HUDEP-2 (cell line): ENCODE data around the gene COX4I2.
"Not testable (repeated sequence)": the region's sequence is repeated elsewhere in the genome, so short reads cannot be mapped to it uniquely, and the experiment has no call there.

Experiments used
- DNase-seq, 76 experiments: peaks; one replicate each; lab custom pipeline; 2025; ENCODE audit not compliant: unreplicated experiment in 76 of 76; lab: John Stamatoyannopoulos, UW

The COX4I2 gene

GRCh38 chr20:31637660-31638059 lies at the start of gene COX4I2:
Gene COX4I2 (plus strand): TSS chr20:31637912. CDS start chr20:31639018, 1,106 bp downstream.
- no peak for DNase-seq

- no peak for DNase-seq
Measured at GRCh38 chr20:31590717-31591225, 46.9 kb upstream of the COX4I2 start.

DNA sequence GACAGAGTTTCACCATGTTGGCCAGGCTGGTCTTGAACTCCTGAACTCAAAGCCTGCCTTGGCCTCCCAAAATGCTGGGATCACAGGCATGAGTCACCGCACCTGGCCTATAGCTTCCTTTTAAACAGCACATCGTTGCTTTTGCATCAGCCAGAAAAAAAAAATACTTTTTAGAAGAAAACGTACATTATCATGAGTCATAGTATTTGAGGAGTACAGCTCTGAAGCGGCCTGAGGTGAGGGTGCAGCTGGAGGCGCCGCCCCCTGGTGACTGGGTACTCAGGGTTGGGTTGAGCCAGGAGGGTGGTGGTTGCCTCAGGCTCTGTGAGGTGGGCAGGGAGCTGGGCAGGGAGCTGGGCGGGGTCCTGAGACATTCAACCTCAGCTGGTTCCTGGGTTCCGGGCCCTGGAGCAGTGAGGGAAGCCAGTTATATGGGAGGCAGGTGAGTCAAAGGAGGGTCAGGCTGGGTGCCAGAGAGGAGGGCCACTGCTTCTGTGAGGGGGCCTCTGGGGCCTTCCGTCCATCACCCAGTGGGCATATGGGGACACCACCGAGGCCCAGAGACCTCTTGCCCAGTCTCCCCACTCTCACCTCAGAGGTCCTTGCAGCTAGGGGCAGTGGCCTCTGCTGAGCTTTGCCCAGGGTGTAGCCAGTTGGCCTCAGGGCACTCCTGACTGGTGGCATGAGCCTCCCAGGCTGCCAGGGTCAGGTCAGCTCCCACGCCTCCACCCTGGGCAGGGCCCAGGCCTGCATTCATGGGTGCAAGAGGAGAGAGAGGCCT lies 44.3 kb upstream of the COX4I2 start:
- peak in 19 of 76 experiments; percentile 3 to 33 (median 20) for DNase-seq

GRCh38 chr20:31594002-31594557 lies 43.6 kb upstream of the COX4I2 start:
- DNase-seq: no peak

DNA sequence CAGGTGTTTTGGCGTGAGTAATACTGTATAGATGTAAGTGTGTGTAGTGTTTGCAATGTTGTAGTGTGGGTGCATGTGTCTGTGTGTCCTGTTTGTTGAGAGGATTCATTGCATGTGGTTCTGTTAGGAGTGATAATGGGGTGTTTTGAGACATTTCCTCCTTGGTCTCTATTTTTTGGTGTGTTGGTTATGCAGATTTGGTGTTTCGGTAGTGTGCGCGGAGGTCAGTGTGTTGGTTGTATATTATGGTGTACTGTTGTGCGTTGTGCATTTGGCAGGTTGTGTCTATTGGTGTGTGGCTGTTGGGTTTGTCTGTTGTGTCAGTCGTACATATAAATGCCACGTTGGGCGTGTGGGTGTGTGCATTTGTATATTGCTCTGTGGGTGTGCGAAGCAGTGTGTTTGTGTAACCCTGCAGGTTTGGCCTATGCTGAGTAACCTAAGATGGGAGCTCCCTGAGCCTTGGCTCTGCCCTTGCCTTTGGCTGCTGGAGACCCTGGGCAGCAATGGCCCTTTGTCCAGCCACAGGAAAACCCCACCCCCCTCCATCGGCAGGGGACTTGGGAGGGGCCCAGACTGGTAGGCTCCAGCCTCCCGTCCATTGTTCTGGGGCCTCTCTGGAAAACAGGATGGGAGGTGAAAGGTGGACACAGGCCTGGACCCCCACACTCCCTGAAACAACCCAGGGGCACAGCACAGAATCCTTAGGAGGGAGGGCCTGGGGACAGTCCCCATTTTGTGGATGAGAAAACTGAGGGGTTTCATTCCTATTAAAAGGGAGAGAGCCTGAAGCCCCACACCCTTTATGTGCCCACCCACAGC lies 42.9 kb upstream of the COX4I2 start:
- no peak for DNase-seq

DNA sequence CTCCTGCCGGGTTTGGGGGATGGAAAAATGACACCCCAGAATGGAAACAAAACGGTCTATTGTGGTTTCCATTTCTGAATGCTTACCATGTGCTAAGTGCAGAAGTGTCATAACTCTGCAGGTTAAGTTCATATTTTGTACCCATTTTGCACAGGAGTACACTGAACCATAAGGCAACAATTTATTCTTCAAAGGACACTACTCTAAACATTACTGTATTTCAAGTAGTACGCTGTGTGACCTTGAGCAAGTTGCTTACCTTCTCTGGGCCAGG lies 42.4 kb upstream of the COX4I2 start:
- no peak for DNase-seq

DNA sequence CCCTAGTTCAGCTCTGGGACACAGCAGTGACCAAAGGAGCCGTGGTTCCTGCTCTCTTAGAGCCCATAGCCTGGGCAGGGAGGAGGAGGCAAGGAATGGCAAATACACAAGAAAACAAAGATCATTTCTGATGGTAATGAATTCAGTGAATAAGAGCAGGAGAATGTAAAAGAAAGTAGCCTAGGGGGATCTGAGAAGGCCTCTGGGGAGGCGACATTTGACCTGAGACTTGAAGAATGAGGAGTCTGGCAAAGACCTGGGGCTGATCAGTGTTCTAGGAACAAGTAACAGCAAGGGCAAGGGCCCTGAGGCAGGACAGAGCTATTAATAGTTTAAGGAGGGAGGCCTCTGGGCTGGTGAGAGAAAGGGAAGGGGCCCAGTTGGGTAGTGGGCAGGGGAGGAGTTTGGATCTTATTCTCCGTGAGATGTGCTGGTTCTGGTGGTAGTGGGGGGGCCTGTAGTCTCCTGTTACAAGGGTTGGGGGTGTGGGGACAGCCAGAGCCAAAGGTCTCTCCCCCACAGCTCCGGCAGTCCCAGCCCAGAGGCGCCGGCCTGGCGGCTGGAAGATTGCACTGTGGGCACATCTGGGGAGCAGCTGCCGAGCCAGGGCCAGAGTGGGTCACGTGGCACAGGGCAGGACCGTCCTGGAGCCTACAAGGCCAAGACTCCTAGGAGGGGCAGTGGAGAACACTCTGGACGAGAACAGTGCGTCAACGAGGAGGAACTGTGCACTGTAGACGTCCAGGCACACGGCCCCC lies 41.9 kb upstream of the COX4I2 start:
- DNase-seq: peak in 34 of 76 experiments; percentile 8 to 79 (median 52)

DNA sequence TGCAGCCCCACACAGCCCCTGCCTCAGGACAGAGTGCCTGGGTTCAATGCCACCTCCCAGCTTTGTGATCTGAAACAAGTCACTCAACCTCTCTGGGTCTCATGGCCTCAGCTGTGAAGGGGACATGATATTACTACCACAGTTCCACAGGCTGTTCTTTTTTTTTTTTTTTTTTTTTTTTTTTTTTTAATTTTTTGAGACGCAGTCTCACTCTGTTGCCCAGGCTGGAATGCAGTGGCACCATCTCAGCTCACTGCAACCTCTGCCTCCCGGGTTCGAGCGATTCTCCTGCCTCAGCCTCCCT lies 41.3 kb upstream of the COX4I2 start:
- DNase-seq: not testable (repeated sequence)

DNA sequence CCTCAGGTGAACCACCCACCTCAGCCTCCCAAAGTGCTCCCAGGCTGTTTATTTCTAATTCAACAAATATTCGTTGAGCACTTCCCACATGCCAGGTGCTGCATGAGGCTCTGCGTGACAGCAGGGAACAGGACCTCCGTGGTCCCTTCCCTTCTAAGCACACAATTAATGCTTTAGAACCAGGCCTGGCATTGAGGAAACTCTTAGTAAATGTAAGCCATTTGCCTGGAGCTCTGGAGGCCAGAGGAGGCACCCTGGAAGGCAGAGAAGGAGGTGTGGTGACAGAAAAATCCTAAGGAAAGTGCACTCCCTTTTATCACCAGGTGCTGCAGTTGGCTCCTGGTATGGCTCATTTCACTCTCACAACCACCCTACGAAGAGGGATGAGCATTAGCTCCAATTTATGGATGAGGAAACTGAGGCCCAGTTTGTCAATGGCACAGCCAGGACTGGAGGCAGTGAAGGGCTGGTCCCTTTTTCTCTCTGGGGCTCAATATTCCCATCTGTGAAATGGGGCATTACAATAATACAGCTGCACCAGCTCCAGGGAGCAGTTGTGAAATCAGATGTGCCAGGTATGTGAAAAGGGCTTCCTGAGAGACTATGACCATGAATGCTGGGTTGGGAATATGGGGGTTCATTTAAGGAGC lies 40.8 kb upstream of the COX4I2 start:
- no peak for DNase-seq

DNA sequence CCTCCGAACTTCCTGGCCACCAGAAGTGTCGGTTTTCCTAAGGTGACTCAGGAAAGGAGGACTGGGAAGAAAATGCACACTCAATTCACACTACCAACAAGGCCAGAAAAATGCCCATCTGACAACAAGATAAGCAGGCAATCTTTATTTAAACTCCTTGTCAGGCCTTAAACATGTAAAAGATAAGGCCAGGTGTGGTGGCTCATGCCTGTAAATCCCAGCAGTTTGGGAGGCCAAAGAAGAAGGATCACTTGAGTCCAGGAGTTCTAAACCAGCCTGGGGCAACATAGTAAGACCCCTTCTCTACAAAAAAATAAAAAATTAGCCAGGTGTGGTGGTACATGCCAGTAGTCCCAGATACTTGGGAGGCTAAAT lies 40.2 kb upstream of the COX4I2 start:
- DNase-seq: no peak

- DNase-seq: no peak
Measured at GRCh38 chr20:31602431-31602778, 35.3 kb upstream of the COX4I2 start.

DNA sequence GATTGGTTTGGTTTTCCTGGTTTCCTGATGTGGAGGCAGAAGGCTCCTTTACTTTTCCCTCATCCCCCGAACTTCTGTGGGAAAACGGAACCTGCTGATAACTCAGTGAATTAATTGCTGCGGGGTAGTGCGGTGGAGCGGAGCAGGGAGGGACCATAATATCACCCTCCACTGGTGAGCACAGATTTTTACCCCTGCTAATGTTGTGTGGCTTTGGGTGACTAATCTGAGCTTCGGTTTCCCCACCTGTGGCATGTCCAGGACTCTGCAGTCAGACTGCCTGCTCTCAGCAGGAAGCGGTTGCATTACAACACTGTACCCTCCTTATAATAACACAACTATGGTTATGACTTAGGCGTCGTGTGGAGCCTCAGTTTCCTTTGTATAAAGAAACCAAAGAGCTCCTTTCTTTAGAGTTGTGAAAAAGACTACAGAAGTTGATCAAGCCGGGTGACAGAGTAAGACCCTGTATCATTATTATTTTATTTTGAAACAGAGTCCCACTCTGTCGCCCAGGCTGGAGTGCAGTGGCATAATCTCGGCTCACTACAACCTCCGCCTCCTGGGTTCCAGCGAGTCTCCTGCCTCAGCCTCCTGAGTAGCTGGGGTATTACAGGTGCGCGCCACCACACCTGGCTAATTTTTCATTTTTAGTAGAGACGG lies 34.8 kb upstream of the COX4I2 start:
- DNase-seq: no peak

DNA sequence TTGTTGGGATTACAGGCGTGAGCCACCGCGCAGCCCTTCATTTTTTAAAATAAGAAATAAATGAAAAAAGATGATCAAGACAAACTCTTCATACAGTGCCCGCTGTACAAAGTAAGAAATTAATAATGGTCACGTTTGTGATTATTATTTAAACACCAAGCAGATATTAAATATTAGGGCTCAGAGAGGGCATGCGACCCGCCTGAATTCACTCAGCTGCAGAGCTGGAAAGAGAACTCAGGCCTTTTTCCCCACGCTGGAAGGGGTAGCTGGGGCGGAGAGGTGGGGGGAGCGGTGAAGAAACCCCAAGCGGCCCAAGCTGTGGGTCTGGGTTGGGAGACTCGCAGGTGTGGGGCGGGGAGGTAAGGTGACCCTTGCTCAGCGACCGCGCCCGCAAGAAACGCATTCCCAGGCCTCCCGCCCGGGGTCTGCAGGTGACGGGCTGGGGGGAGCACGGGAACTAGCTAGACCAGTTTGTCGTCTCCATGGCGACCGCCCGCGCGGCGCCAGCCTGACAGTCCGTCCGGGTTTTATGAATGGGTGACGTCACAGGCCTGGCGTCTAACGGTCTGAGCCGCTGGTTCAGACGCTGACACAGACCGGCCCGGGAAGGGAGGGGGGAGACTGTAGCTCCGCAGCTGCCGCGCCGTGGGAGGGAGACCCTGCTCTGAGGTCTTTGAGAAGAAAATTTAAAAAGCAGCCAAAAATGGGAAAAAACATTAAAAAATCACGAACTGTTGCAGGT lies 33.7 kb upstream of the COX4I2 start:
- DNase-seq: peak in 73 of 76 experiments; percentile 19 to 91 (median 70)

DNA sequence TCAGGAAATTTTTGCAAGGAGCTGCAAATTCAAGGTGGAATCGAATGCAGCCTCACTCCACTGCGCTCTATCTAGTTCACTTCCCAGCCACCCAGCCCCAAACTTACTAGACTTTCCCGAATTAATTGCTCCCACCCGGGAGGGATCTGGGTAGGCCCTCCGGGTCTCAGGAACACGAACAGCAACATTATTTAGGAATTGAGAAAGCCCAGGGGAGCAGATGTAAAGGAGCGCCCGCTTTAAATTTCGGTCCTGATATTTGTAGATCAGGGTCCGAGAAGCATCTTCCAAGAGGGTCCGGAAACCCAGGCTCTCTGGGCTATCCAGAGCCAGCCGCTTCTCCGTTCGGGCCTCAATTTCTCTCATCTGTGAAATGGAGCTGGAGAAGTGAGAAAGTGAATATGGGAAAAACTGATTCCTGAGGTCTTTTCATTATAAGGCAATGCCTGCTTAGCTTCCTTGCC lies 33.1 kb upstream of the COX4I2 start:
- no peak for DNase-seq

DNA sequence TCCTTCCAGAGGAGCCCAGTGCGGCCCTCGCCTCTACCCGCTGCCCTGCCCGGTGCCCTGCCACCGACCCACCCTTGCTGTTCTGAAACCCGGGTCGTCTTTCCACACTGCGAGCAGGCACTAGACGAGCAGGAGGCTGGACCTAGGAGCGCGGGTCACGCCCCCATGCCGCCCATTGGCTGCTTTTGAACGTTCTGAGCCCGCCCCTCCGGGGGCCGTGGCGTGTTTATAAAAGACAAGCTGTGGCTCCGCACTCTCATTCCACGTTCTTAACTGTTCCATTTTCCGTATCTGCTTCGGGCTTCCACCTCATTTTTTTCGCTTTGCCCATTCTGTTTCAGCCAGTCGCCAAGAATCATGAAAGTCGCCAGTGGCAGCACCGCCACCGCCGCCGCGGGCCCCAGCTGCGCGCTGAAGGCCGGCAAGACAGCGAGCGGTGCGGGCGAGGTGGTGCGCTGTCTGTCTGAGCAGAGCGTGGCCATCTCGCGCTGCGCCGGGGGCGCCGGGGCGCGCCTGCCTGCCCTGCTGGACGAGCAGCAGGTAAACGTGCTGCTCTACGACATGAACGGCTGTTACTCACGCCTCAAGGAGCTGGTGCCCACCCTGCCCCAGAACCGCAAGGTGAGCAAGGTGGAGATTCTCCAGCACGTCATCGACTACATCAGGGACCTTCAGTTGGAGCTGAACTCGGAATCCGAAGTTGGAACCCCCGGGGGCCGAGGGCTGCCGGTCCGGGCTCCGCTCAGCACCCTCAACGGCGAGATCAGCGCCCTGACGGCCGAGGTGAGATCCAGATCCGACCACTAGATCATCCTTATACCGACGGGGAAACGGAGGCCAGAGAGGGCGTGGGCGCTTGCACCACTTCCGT lies 32.4 kb upstream of the COX4I2 start, which contains the start of gene ID1:
TSS of gene ID1 (plus strand) at position 259 of the 871 bp plus-strand sequence. CDS start at position 358, 99 bp downstream.
- DNase-seq: peak in 74 of 76 experiments; percentile 42 to 96 (median 85)

DNA sequence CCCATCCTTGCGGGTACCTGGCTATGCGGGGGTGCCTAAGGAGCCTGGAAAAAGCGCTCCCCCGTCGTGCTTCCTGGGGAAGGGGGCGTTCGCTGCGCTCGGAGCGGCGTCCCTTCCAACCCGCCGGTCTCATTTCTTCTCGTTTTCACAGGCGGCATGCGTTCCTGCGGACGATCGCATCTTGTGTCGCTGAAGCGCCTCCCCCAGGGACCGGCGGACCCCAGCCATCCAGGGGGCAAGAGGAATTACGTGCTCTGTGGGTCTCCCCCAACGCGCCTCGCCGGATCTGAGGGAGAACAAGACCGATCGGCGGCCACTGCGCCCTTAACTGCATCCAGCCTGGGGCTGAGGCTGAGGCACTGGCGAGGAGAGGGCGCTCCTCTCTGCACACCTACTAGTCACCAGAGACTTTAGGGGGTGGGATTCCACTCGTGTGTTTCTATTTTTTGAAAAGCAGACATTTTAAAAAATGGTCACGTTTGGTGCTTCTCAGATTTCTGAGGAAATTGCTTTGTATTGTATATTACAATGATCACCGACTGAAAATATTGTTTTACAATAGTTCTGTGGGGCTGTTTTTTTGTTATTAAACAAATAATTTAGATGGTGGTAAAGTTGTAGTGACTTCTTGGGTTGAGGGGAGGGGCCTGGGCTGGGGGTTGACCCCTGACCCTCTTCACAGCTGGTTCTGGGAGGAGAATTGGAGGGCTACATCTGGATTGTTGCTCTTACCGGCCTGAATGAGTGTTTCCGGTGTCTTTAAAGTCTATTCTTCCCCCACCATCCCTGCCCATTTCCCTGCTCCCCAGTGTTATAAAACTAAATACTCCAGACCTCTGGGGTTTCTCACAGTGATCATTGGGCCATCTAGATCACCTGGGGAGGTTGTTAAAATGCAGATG lies 31.6 kb upstream of the COX4I2 start:
- peak in 22 of 76 experiments; percentile 6 to 47 (median 21) for DNase-seq
